Muscle layer of duodenum (tissue), 2 donors: ENCODE data around the gene GNAQ.

Experiments used
- H3K27ac ChIP-seq: one replicate; pipeline ENCODE4 v1.7.0; 2013; ENCODE audit warnings: mild to moderate bottlenecking, low read length
- H3K27me3 ChIP-seq: one replicate; pipeline ENCODE4 v1.7.0; 2013; ENCODE audit warnings: low read depth, mild to moderate bottlenecking, control low read depth, low read length
- H3K36me3 ChIP-seq, 2 donors: one replicate each; pipeline ENCODE4 v1.7.0; 2013; ENCODE audit warnings: low read length in 2 of 2, control low read depth in 1 of 2, mild to moderate bottlenecking in 1 of 2; ENCODE audit not compliant: insufficient read depth in 2 of 2, control insufficient read depth in 1 of 2
- H3K4me1 ChIP-seq, 2 donors: one replicate each; pipeline ENCODE4 v1.7.0; 2013; ENCODE audit warnings: low read length in 2 of 2, mild to moderate bottlenecking in 2 of 2, control low read depth in 1 of 2, moderate library complexity in 1 of 2; ENCODE audit not compliant: insufficient read depth in 2 of 2, control insufficient read depth in 1 of 2
- H3K4me3 ChIP-seq, 2 donors: one replicate each; pipeline ENCODE4 v1.7.0; 2013; ENCODE audit warnings: low read length in 2 of 2, low read depth in 1 of 2, mild to moderate bottlenecking in 1 of 2
- H3K9me3 ChIP-seq, 2 donors: one replicate each; pipeline ENCODE4 v1.7.0; 2013; ENCODE audit warnings: low read length in 2 of 2, control low read depth in 1 of 2, mild to moderate bottlenecking in 1 of 2; ENCODE audit not compliant: control insufficient read depth in 1 of 2
- donor health status: healthy.

Gene GNAQ

DNA sequence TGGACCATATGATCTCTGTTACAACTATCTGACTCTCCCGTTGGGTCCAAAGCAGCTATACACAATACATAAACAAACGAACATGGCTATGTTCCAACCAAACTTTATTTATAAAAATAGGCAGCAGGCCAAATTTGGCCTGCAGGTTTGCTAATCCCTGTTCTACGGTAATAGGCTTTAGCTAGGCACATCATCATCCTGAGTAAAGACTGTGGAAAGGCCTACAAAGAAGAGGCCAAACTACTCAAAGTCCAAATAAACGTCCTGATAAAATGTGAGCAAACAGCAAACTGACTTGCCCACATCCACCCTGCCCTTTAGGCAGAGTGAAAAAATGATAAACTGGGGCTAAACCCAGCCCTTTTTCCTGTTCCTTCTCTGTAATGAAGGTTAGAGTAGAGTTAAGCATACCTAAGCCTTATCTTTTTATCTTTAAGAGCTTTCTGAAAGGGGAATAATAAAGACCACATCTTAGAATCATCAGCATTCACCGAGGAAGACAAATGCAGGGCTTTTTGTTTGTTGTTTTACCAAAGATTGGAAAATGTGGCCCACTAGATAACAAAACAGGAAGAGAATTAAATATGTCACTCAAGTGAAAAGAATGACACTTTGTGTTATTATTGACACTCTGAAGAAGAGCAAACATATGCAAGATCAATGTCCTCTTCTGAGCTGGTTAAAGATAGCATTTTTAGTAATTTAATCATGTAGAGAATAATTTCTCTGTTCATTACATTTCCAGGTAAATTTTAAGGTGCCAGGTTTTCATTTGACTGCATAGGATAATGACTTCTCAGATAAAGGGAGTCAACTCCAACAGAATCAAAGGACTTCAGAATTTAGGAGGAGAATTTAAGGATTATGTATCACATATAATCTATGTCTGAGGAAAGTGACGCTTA is 223.5 kb downstream of the GNAQ start:
- no peak overlapping the region for H3K27ac ChIP-seq
- peaks cover 0 to 12% of the 10 kb centered on the region in 2 donors for H3K36me3 ChIP-seq
- H3K4me3 ChIP-seq: no peak overlapping the region
- H3K4me1 ChIP-seq: no peaks in the 10 kb centered on the region
- H3K27me3 ChIP-seq: no peaks in the 10 kb centered on the region
- no peaks in the 10 kb centered on the region for H3K9me3 ChIP-seq

DNA sequence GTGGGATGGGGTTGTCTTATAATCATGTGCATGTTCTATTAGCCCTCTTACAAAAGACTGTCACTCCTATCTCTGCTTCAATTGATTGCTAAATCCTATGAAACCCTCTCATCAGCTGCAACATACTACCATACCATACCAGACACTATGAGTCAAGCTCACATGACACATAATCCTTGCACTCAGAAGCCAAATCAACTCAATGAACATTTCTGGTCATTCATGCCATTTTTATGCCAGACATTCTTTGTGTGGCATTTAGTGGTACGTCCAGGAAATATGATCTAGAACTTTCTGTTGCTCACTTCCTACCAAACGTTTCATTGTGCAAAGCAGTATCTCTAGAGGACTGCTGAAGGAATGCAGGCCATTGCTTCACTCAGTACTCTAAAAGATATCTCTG is 224.3 kb downstream of the GNAQ start:
- Histone ChIP-seq H3K27ac (no peak overlapping the region), H3K36me3 (peaks cover 0 to 12% of the 10 kb centered on the region in 2 donors), H3K27me3 (no peaks in the 10 kb centered on the region), H3K9me3 (no peaks in the 10 kb centered on the region), H3K4me1 (no peaks in the 10 kb centered on the region), H3K4me3 (no peak overlapping the region)

DNA sequence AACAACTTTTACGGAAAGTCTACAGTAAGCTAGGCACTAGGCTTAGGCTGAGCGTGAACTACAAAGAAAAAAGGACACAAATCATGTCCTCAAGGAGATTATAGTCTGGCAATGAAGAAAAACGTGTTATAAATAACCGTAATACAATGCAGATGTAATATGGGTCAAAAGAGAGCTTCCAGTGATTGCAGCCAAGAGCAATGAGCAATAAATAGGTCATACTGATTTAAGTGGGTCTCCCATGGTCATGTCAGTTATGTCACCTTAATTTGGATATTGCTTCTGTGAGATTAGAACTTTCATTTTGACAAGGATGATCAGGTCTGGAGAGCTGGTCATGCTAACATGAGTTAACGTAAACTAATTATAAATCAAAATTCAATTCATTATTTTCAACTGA is 224.9 kb downstream of the GNAQ start:
- no peaks in the 10 kb centered on the region for H3K4me1 ChIP-seq
- no peak overlapping the region for H3K27ac ChIP-seq
- no peaks in the 10 kb centered on the region for H3K9me3 ChIP-seq
- H3K36me3 ChIP-seq: peaks cover 0 to 12% of the 10 kb centered on the region in 2 donors
- H3K27me3 ChIP-seq: no peaks in the 10 kb centered on the region
- H3K4me3 ChIP-seq: no peak overlapping the region

DNA sequence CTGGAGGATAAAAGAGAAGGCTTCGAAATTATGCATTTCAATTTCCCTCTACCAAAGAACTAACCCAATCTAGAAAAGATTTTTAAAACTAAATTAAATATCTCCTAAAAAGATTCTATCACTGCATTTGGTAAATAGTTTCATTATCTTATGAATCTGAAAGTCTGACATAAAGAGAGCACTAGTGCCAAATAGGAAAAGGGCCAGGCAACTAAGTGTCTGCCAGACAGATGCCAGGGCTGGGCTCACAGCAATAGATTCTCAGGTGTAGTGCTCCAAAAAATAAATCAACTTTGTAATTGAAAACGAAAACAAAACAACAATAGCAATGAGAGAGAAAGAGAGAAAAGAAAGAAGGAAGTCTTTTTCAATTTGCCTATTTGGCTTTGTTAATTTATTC is 225.8 kb downstream of the GNAQ start:
- no peak overlapping the region for H3K27ac ChIP-seq
- no peaks in the 10 kb centered on the region for H3K27me3 ChIP-seq
- peaks cover 0 to 12% of the 10 kb centered on the region in 2 donors for H3K36me3 ChIP-seq
- H3K4me1 ChIP-seq: no peaks in the 10 kb centered on the region
- H3K9me3 ChIP-seq: no peaks in the 10 kb centered on the region
- no peak overlapping the region for H3K4me3 ChIP-seq

DNA sequence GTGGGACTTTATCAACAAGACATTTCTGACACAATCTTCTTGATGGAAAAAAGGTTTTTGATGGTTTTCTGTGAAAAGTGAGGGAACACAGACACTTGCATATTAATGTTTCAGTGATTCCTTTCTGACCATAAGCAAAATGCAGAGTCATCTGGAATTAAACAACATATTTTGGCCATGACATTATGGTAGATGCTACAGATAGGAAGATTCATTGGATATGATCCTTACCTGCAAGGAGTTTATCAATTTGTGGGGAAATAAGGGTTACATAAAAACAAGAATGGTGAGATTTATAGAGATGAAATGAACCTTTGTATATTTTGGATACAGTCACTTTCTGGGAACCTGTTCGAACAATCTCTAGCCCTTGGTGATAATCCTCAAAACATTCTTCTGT is 228.2 kb downstream of the GNAQ start:
- Histone ChIP-seq H3K9me3 (no peaks in the 10 kb centered on the region), H3K4me3 (no peak overlapping the region), H3K27me3 (no peaks in the 10 kb centered on the region), H3K4me1 (no peaks in the 10 kb centered on the region), H3K36me3 (peaks cover 0 to 5% of the 10 kb centered on the region in 2 donors), H3K27ac (no peak overlapping the region)

DNA sequence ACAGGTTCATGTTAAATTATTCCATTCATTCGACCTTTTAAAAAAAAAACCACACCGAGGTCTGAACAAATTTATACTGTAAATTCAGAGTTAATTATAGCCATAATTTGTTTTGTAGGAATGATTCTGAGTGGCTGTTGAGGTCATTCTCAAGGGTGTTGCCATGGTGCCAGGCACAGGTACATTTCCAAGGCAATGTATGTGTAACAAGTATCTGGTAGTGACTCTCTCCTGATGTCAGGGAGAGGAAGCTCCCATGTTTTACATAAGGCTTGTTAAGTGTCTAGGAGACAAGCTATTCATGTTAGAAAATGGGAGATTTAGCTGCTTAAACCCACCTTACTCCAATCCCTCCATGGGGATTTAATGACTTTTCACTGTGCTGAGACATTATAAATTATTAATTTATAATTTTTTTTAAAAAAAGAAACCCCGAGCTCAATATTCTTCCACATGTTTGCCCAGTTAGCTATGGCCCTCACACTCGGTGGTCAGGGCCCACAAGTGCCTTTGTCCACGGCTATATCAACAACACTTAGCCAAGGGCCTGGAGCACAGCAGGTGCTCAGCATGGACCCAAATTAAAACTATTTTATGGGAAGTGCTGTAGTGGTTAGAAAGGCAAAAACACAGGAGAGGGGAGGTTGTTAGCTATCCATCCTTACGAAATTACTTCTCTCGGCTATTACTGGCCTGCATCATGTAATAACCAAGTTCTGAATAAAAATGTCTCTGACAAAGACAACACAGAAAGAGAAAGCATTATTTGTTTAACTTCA is 228.9 kb downstream of the GNAQ start:
- no peaks in the 10 kb centered on the region for H3K4me1 ChIP-seq
- no peaks in the 10 kb centered on the region for H3K27me3 ChIP-seq
- peaks cover 0 to 2% of the 10 kb centered on the region in 2 donors for H3K36me3 ChIP-seq
- no peak overlapping the region for H3K4me3 ChIP-seq
- H3K27ac ChIP-seq: no peak overlapping the region
- H3K9me3 ChIP-seq: no peaks in the 10 kb centered on the region

DNA sequence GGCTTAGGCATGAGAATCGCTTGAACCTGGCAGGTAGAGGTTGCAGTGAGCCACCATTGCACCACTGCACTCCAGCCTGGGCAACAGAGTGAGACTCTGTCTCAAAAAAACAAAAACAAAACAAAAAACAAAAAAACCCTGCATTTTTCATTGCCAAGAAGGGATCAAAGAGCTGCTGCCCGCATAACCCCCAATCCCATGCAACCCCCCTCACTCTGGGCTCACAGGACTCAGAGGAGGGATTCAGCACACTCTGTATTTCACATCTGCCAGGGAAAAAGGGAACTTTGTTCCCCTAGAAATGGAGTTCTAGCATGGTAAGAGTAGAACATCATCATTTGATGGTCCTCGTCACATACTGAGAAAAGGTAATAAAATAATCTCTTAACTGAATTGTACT is 229.5 kb downstream of the GNAQ start:
- no peak overlapping the region for H3K4me3 ChIP-seq
- no peaks in the 10 kb centered on the region for H3K4me1 ChIP-seq
- H3K27ac ChIP-seq: no peak overlapping the region
- H3K27me3 ChIP-seq: no peaks in the 10 kb centered on the region
- peaks cover 0 to 5% of the 10 kb centered on the region in 2 donors for H3K36me3 ChIP-seq
- H3K9me3 ChIP-seq: no peaks in the 10 kb centered on the region

DNA sequence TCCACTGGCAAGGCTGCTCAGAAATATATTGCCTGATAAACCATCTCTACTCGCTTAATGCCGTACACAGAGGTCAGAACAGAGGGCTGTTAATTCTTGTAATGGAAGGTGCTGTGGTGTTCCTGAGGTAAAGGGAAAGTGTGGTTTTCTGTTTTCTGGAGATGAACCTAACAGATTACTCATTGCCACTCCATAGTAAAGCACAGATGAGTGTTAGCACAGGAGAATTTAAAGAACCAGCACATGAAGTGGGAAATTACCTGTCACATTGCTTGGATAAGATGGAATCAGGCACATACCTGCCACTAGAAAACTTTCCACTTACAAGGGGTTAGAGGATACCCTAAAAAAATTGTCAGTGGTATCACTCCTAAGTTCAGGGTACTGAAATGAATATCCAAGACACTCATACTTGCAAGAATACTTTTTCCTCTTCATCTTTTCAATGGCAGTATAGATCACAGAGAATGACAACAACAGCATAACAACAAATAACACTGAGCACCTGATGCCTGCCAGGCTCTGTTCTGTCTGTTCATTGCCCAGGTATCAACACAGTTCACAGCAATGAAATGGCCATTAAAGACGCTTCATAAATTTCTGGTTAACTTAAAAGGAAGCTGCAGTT is 230.6 kb downstream of the GNAQ start:
- no peaks in the 10 kb centered on the region for H3K9me3 ChIP-seq
- no peaks in the 10 kb centered on the region for H3K27me3 ChIP-seq
- no peaks in the 10 kb centered on the region for H3K4me1 ChIP-seq
- H3K36me3 ChIP-seq: peaks cover 0 to 7% of the 10 kb centered on the region in 2 donors
- no peak overlapping the region for H3K27ac ChIP-seq
- H3K4me3 ChIP-seq: no peak overlapping the region

DNA sequence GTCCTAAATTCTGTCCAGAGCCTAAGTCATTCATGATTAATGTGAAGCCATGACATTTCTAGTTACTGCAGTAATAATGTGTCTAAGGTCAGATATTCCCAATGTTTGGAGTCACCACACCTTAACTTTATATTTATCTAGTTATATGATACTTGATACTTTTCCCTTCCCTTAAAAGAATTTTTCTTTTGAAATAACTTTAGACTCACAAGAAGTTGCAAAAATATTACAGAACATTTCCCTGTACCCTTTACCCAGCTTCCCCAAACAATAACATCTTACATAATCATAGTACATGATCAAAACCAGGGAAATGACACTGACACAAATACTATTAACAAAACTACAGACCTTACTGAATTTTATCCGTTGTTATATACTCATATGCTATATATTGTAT is 233.5 kb downstream of the GNAQ start:
- H3K4me1 ChIP-seq: peaks cover 0 to 3% of the 10 kb centered on the region in 2 donors
- no peak overlapping the region for H3K4me3 ChIP-seq
- H3K27ac ChIP-seq: no peak overlapping the region
- H3K27me3 ChIP-seq: no peaks in the 10 kb centered on the region
- H3K9me3 ChIP-seq: no peaks in the 10 kb centered on the region
- H3K36me3 ChIP-seq: peaks cover 0 to 7% of the 10 kb centered on the region in 2 donors

DNA sequence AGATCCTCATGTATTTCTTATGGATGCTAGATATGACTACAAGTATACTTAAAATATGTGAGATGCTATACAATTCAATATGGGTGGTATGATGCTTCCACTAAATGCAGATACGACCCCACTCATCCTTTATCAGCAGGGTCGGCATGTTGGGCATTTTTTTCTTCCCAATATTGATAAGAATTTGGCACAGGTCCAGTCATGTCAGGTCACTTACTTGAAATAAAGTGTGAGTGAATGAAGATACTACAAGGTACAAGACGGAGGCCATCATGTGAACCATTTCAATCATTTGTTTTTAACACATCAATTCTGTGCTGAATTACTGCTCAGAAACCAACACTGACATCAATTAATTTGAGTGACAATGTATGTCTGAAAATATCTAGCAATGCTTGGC is 236.6 kb downstream of the GNAQ start:
- no peaks in the 10 kb centered on the region for H3K9me3 ChIP-seq
- H3K4me3 ChIP-seq: no peak overlapping the region
- peaks cover 0 to 3% of the 10 kb centered on the region in 2 donors for H3K4me1 ChIP-seq
- H3K27ac ChIP-seq: no peak overlapping the region
- H3K36me3 ChIP-seq: peaks cover 5 to 13% of the 10 kb centered on the region in 2 donors
- H3K27me3 ChIP-seq: no peaks in the 10 kb centered on the region

DNA sequence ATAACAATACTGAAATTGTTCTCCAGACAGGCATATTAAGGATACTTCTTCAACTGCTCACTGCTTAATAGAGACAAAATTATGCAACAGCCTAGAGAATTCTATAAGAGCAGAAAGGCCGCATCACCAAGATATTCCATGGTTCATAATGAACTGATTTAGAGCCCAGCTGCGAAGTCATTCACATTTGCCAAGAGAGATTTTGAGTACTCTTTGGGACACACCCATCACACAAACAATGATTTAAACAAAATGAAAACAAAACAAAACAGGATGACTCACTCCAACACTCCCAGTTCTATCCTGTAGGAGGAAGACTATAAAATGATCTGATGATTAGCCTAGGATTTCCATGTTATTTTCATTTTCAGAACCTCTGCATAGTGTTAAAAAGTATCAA is 237.8 kb downstream of the GNAQ start:
- no peaks in the 10 kb centered on the region for H3K9me3 ChIP-seq

More for the DNA sequence above, 237.8 kb downstream of the GNAQ start:
- Histone ChIP-seq H3K36me3 (peaks cover 5 to 13% of the 10 kb centered on the region in 2 donors), H3K27ac (no peak overlapping the region), H3K4me3 (no peak overlapping the region), H3K4me1 (peaks cover 0 to 3% of the 10 kb centered on the region in 2 donors), H3K27me3 (no peaks in the 10 kb centered on the region)
